ENCODE measurements around the gene TMPRSS4. TPM values are rescaled to one million over a fixed set of nuclear protein-coding genes. Genes with fewer than 3 reads are reported as not detected.

The TMPRSS4 gene
- polyA plus RNA-seq, 3 donors: not detected

DNA sequence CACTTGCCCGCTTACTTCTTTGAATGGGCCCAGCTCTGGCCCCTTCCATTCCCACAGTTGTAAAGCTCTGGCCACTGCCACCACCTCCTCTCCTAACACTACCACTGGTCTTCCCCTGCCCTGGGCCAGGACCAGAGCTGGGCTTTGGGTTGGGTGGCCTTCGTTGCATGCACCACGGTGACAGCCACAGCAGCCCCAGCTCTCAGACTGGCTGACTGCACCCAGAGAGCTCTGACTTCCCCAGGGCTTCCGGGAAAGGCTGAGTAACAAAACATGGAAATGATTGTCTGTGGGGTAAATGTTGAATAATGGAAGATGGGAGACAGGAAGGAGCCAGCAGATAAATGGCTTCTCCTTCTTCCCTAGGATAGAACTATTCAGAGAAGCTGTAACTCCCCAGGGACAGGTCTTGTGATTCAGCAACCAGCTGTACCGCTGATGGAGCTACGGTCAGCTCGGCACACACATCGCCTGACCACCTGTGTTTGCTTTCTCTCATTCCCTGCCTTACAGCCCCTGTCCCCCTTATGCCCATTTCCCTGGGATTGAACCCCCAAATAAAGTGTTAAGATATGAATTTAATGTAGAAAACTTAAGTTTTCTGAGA lies 48.2 kb downstream of the TMPRSS4 start:
- Histone ChIP-seq H3K36me3 (replicated peaks in 1 of 2; ENCODE audit: control insufficient read depth in 1 of 2, insufficient read depth in 2 of 2, low read length in 2 of 2) (no peaks in the 10 kb centered on the region), H3K79me2 (ENCODE audit: insufficient read depth, low read length) (no peaks in the 10 kb centered on the region), H3K9ac (ENCODE audit: insufficient read depth, low read length, poor library complexity, severe bottlenecking) (no peak overlapping the region), H3K27ac (ENCODE audit: low read depth in 1 of 2, low read length in 2 of 2) (no peak overlapping the region), H4K20me1 (ENCODE audit: insufficient read depth, low read length) (no peaks in the 10 kb centered on the region), H3K27me3 (ENCODE audit: control insufficient read depth in 2 of 2, insufficient read depth in 2 of 2, low read length in 2 of 2) (no peaks in the 10 kb centered on the region), H3K4me3 (replicated peaks in 1 of 3; ENCODE audit: low read depth in 2 of 3, low read length in 3 of 3) (no peak overlapping the region), H3K9me3 (replicated peaks in 1 of 2; ENCODE audit: control insufficient read depth in 1 of 2, insufficient read depth in 1 of 2, low read length in 2 of 2) (no peaks in the 10 kb centered on the region), H3K4me1 (ENCODE audit: control insufficient read depth in 1 of 2, insufficient read depth in 2 of 2, low read length in 2 of 2) (peaks cover 20% of the 10 kb centered on the region in 2 donors), H2AFZ (ENCODE audit: insufficient read depth, low read depth, low read length, poor library complexity, severe bottlenecking) (no peak overlapping the region), H3K4me2 (replicated peaks; ENCODE audit: extremely low read depth, low read length, poor library complexity, severe bottlenecking) (no peak overlapping the region)
- H3K4me3 Mint-ChIP-seq: no peak overlapping the region
- peaks cover 0 to 3% (median 0%) of the 10 kb centered on the region in 7 donors for H3K9me3 Mint-ChIP-seq
- H3K4me1 Mint-ChIP-seq: peaks cover 20% of the 10 kb centered on the region
- no peak for DNase-seq
- TF ChIP-seq, protein P1, sequence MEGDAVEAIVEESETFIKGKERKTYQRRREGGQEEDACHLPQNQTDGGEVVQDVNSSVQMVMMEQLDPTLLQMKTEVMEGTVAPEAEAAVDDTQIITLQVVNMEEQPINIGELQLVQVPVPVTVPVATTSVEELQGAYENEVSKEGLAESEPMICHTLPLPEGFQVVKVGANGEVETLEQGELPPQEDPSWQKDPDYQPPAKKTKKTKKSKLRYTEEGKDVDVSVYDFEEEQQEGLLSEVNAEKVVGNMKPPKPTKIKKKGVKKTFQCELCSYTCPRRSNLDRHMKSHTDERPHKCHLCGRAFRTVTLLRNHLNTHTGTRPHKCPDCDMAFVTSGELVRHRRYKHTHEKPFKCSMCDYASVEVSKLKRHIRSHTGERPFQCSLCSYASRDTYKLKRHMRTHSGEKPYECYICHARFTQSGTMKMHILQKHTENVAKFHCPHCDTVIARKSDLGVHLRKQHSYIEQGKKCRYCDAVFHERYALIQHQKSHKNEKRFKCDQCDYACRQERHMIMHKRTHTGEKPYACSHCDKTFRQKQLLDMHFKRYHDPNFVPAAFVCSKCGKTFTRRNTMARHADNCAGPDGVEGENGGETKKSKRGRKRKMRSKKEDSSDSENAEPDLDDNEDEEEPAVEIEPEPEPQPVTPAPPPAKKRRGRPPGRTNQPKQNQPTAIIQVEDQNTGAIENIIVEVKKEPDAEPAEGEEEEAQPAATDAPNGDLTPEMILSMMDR (IDR thresholded peaks at IDR 0.05): no peak
- no peaks in the 10 kb centered on the region for H3K36me3 Mint-ChIP-seq
- H3K27ac Mint-ChIP-seq: no peak overlapping the region
- intact Hi-C loops (cut with micrococcal nuclease): no loop called here
- WGBS (ENCODE audit: insufficient coverage): 89% methylated on average over 3 of the region's 8 CpGs
- H3K27me3 Mint-ChIP-seq (ENCODE audit: low read depth in 3 of 3): peaks cover 0 to 7% (median 1%) of the 10 kb centered on the region in 3 donors

DNA sequence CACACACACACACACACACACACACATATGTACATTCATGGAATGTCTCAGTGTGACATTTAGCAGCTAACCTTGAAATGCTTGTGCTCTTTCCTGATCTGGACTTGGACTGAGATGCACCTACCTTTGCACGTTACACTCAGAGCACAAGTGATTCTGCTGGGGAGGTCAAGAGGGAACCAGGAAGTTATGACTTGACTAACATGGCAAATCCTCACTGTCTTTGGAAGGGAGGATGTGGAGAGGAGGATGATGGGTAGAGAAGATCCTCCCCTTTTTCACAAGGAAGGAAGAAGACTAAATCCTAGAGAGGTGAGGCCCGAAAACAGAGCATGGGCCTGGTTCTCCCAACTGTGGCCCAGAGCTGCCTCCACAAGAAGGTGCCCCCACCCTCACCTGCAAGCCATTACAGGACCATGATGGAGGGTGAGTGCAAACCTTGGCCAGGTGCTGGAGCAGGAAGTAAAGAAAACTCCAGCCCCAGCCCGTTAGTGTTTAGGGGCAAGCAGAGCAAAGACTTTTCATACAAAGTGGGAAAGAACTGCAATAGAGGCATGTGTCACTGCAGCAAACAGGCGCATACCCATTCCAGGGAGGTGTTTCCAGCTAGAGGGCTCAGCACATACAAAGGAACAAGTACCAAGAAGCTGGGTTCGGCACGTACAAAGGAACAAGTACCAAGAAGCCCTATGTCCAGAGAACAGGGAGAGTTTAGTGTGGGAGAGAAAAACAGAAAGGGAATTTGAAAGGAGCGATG lies 49.4 kb downstream of the TMPRSS4 start:
- H3K36me3 Mint-ChIP-seq: no peaks in the 10 kb centered on the region
- Histone ChIP-seq H3K27me3 (ENCODE audit: control insufficient read depth in 2 of 2, insufficient read depth in 2 of 2, low read length in 2 of 2) (no peaks in the 10 kb centered on the region), H3K9ac (ENCODE audit: insufficient read depth, low read length, poor library complexity, severe bottlenecking) (no peak overlapping the region), H3K27ac (ENCODE audit: low read depth in 1 of 2, low read length in 2 of 2) (no peak overlapping the region), H3K4me1 (ENCODE audit: control insufficient read depth in 1 of 2, insufficient read depth in 2 of 2, low read length in 2 of 2) (peaks cover 21 to 26% of the 10 kb centered on the region in 2 donors), H3K9me3 (replicated peaks in 1 of 2; ENCODE audit: control insufficient read depth in 1 of 2, insufficient read depth in 1 of 2, low read length in 2 of 2) (no peaks in the 10 kb centered on the region), H4K20me1 (ENCODE audit: insufficient read depth, low read length) (no peaks in the 10 kb centered on the region), H3K4me3 (replicated peaks in 1 of 3; ENCODE audit: low read depth in 2 of 3, low read length in 3 of 3) (no peak overlapping the region), H3K36me3 (replicated peaks in 1 of 2; ENCODE audit: control insufficient read depth in 1 of 2, insufficient read depth in 2 of 2, low read length in 2 of 2) (no peaks in the 10 kb centered on the region), H3K4me2 (replicated peaks; ENCODE audit: extremely low read depth, low read length, poor library complexity, severe bottlenecking) (no peak overlapping the region), H3K79me2 (ENCODE audit: insufficient read depth, low read length) (no peaks in the 10 kb centered on the region), H2AFZ (ENCODE audit: insufficient read depth, low read depth, low read length, poor library complexity, severe bottlenecking) (no peak overlapping the region)
- TF ChIP-seq, protein P1 (IDR thresholded peaks at IDR 0.05): no peak
- intact Hi-C loops (cut with micrococcal nuclease): no loop called here
- 100% methylated on average over 3 of the region's 7 CpGs for WGBS (ENCODE audit: insufficient coverage)
- DNase-seq: no peak
- peak overlapping the region in 1 of 7 donors; percentile 28 for H3K27ac Mint-ChIP-seq
- H3K4me1 Mint-ChIP-seq: peaks cover 29% of the 10 kb centered on the region
- no peak overlapping the region for H3K4me3 Mint-ChIP-seq
- H3K9me3 Mint-ChIP-seq: peaks cover 0 to 3% (median 0%) of the 10 kb centered on the region in 7 donors
- H3K27me3 Mint-ChIP-seq (ENCODE audit: low read depth in 3 of 3): peaks cover 1 to 7% (median 2%) of the 10 kb centered on the region in 3 donors

Measured in CD14-positive monocyte (primary cell).